Measurements from ENCODE around the gene TBC1D9B.

DNA sequence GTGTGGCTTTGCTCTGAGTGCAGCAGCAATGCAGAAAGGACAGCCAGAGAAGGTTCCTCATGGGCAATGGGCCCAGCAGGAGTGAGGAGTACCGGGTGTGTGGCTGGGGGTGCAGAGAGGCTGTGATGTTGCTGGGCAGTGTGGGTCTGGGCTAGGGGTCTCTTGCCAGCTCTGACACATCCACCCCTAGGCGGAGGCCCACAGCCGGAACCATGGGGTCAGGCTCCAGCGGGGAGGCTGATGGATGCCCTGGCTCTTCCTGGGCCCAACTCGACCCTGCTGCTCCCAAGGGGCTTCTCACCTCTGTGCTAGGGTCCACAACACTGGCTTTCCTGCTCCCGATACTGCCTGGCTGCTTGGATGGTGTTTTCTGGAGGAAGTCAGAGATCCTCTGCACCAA, 19.9 kb downstream of the TBC1D9B start:
- TF ChIP-seq, protein P1, sequence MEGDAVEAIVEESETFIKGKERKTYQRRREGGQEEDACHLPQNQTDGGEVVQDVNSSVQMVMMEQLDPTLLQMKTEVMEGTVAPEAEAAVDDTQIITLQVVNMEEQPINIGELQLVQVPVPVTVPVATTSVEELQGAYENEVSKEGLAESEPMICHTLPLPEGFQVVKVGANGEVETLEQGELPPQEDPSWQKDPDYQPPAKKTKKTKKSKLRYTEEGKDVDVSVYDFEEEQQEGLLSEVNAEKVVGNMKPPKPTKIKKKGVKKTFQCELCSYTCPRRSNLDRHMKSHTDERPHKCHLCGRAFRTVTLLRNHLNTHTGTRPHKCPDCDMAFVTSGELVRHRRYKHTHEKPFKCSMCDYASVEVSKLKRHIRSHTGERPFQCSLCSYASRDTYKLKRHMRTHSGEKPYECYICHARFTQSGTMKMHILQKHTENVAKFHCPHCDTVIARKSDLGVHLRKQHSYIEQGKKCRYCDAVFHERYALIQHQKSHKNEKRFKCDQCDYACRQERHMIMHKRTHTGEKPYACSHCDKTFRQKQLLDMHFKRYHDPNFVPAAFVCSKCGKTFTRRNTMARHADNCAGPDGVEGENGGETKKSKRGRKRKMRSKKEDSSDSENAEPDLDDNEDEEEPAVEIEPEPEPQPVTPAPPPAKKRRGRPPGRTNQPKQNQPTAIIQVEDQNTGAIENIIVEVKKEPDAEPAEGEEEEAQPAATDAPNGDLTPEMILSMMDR (IDR thresholded peaks at IDR 0.05 in 2 of 3, conservative IDR thresholded peaks at IDR 0.05 in 1 of 3; ENCODE audit: borderline replicate concordance in 1 of 3, insufficient read depth in 1 of 3, low read depth in 2 of 3, low read length in 2 of 3) = no peak
- TF ChIP-seq POLR2AphosphoS5 (IDR thresholded peaks at IDR 0.05; ENCODE audit: low read depth, low read length) (no peak), EZH2phosphoT487 (IDR thresholded peaks at IDR 0.05; ENCODE audit: borderline replicate concordance) (no peak), YY1 (IDR thresholded peaks at IDR 0.05; ENCODE audit: extremely low read depth, insufficient replicate concordance, low read depth, low read length) (no peak), EGR1 (IDR thresholded peaks at IDR 0.05; ENCODE audit: low read depth) (no peak), EZH2 (IDR thresholded peaks at IDR 0.05) (no peak), POLR2A (IDR thresholded peaks at IDR 0.05; ENCODE audit: borderline replicate concordance, extremely low read depth, insufficient read depth, insufficient read length) (no peak), CEBPB (IDR thresholded peaks at IDR 0.05; ENCODE audit: low read depth) (no peak), SRF (IDR thresholded peaks at IDR 0.05; ENCODE audit: low read depth) (no peak)
- TF ChIP-seq, protein P2, sequence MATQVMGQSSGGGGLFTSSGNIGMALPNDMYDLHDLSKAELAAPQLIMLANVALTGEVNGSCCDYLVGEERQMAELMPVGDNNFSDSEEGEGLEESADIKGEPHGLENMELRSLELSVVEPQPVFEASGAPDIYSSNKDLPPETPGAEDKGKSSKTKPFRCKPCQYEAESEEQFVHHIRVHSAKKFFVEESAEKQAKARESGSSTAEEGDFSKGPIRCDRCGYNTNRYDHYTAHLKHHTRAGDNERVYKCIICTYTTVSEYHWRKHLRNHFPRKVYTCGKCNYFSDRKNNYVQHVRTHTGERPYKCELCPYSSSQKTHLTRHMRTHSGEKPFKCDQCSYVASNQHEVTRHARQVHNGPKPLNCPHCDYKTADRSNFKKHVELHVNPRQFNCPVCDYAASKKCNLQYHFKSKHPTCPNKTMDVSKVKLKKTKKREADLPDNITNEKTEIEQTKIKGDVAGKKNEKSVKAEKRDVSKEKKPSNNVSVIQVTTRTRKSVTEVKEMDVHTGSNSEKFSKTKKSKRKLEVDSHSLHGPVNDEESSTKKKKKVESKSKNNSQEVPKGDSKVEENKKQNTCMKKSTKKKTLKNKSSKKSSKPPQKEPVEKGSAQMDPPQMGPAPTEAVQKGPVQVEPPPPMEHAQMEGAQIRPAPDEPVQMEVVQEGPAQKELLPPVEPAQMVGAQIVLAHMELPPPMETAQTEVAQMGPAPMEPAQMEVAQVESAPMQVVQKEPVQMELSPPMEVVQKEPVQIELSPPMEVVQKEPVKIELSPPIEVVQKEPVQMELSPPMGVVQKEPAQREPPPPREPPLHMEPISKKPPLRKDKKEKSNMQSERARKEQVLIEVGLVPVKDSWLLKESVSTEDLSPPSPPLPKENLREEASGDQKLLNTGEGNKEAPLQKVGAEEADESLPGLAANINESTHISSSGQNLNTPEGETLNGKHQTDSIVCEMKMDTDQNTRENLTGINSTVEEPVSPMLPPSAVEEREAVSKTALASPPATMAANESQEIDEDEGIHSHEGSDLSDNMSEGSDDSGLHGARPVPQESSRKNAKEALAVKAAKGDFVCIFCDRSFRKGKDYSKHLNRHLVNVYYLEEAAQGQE (IDR thresholded peaks at IDR 0.05; ENCODE audit: low read depth) = no peak
- TF ChIP-seq, protein P3, sequence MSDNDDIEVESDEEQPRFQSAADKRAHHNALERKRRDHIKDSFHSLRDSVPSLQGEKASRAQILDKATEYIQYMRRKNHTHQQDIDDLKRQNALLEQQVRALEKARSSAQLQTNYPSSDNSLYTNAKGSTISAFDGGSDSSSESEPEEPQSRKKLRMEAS (IDR thresholded peaks at IDR 0.05) = no peak

All from HCT116 (cell line).